Measurements from ENCODE around the gene TMEM245. TPM values are rescaled to one million over a fixed set of nuclear protein-coding genes. Genes with fewer than 3 reads are reported as not detected.
"Not testable (repeated sequence)": the region's sequence is repeated elsewhere in the genome, so short reads cannot be mapped to it uniquely, and the experiment has no call there.

The TMEM245 gene
- total RNA-seq, 1 experiment from 2014 or later: 54.0 TPM

DNA sequence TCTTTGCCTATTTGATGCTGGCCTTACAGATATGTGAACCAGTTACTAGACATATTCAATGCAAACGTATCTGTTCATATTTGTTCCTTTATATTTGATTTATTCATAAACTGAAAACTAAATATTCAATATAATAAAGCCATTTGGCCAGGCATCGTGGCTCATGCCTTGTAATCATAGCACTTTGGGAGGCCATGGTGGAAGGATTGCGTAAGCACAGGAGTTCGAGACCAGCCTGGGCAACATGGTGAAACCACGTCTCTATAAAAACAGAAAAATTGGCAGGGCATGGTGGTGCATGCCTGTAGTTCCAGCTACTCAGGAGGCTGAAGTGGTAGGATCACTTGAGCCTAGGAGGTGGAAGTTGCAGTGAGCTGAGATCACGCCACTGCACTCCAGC, 57.2 kb downstream of the TMEM245 start:
- no peak for ATAC-seq
- H3K4me1 ChIP-seq (ENCODE audit: control insufficient read depth, insufficient read depth, low read length): no peaks in the 10 kb centered on the region
- TF ChIP-seq POLR2AphosphoS5 (IDR thresholded peaks at IDR 0.05; ENCODE audit: low read depth, low read length): no peak
- TF ChIP-seq TCF7L2 (IDR thresholded peaks at IDR 0.05; ENCODE audit: low read depth, low read length): no peak
- TF ChIP-seq SIN3A (IDR thresholded peaks at IDR 0.05; ENCODE audit: borderline replicate concordance, insufficient read depth, low read depth, low read length): no peak
- TF ChIP-seq, protein P1, sequence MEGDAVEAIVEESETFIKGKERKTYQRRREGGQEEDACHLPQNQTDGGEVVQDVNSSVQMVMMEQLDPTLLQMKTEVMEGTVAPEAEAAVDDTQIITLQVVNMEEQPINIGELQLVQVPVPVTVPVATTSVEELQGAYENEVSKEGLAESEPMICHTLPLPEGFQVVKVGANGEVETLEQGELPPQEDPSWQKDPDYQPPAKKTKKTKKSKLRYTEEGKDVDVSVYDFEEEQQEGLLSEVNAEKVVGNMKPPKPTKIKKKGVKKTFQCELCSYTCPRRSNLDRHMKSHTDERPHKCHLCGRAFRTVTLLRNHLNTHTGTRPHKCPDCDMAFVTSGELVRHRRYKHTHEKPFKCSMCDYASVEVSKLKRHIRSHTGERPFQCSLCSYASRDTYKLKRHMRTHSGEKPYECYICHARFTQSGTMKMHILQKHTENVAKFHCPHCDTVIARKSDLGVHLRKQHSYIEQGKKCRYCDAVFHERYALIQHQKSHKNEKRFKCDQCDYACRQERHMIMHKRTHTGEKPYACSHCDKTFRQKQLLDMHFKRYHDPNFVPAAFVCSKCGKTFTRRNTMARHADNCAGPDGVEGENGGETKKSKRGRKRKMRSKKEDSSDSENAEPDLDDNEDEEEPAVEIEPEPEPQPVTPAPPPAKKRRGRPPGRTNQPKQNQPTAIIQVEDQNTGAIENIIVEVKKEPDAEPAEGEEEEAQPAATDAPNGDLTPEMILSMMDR (IDR thresholded peaks at IDR 0.05): no peak
- TF ChIP-seq, protein P2, sequence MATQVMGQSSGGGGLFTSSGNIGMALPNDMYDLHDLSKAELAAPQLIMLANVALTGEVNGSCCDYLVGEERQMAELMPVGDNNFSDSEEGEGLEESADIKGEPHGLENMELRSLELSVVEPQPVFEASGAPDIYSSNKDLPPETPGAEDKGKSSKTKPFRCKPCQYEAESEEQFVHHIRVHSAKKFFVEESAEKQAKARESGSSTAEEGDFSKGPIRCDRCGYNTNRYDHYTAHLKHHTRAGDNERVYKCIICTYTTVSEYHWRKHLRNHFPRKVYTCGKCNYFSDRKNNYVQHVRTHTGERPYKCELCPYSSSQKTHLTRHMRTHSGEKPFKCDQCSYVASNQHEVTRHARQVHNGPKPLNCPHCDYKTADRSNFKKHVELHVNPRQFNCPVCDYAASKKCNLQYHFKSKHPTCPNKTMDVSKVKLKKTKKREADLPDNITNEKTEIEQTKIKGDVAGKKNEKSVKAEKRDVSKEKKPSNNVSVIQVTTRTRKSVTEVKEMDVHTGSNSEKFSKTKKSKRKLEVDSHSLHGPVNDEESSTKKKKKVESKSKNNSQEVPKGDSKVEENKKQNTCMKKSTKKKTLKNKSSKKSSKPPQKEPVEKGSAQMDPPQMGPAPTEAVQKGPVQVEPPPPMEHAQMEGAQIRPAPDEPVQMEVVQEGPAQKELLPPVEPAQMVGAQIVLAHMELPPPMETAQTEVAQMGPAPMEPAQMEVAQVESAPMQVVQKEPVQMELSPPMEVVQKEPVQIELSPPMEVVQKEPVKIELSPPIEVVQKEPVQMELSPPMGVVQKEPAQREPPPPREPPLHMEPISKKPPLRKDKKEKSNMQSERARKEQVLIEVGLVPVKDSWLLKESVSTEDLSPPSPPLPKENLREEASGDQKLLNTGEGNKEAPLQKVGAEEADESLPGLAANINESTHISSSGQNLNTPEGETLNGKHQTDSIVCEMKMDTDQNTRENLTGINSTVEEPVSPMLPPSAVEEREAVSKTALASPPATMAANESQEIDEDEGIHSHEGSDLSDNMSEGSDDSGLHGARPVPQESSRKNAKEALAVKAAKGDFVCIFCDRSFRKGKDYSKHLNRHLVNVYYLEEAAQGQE (IDR thresholded peaks at IDR 0.05; ENCODE audit: insufficient read depth in 1 of 2, low read depth in 2 of 2, low read length in 1 of 2): no peak
- H3K4me3 ChIP-seq (ENCODE audit: low read depth in 2 of 2, low read length in 2 of 2): no peak overlapping the region
- no peak for DNase-seq (ENCODE audit: low read depth, low spot score)
- intact Hi-C loops (cut with micrococcal nuclease; ENCODE audit: unreplicated experiment): loop anchor here (10.0 kb wide), 1 partner anchor 98 kb away; no protein-coding TSS in a partner anchor
- H3K27me3 ChIP-seq (ENCODE audit: control insufficient read depth, insufficient read depth, low read length): no peaks in the 10 kb centered on the region
- H3K27ac ChIP-seq (ENCODE audit: low read length): no peak overlapping the region
- POLR2A ChIA-PET: interaction anchor here (0.7 kb wide), 1 partner anchor 36 kb away, joined by 5 read pairs; no protein-coding TSS in a partner anchor
- CTCF ChIA-PET: no interaction called here
- H3K9me3 ChIP-seq (ENCODE audit: control insufficient read depth, insufficient read depth, low read depth, low read length): no peaks in the 10 kb centered on the region
- in situ Hi-C loops (cut with HindIII; ENCODE audit: low pct_unique_long_range_greater_than_20kb, low sequenced_read_pairs): no loop called here
- H3K36me3 ChIP-seq (ENCODE audit: control insufficient read depth, insufficient read depth, low read length): peaks cover 7% of the 10 kb centered on the region
- BruUV-seq (replicated peaks): no TSS peak

DNA sequence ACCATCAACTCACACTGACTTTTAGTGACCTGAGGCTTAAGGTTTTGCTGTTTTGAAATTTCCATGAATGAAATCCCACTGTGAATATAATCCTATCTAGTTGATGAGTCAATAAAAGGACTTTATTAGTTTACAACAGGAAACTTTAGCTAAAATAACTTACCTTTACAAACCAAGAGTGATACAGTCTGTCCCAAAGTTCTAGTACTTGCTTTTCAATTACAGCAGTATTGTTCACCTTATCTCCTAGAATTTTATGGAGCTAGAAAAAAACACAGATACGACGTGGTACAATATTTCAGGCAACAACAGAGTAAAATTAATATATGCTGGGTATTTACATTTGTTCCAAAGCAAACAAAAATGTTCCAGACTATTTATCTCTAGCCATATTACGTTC, 59.6 kb downstream of the TMEM245 start:
- BruUV-seq (replicated peaks): no TSS peak
- ChIA-PET CTCF (no interaction called here), POLR2A (no interaction called here)
- intact Hi-C loops (cut with micrococcal nuclease; ENCODE audit: unreplicated experiment) (loop anchor here (10.0 kb wide), 1 partner anchor 95 kb away; no protein-coding TSS in a partner anchor), in situ Hi-C loops (cut with HindIII; ENCODE audit: low pct_unique_long_range_greater_than_20kb, low sequenced_read_pairs) (no loop called here)
- no peaks in the 10 kb centered on the region for H3K9me3 ChIP-seq (ENCODE audit: control insufficient read depth, insufficient read depth, low read depth, low read length)
- H3K36me3 ChIP-seq (ENCODE audit: control insufficient read depth, insufficient read depth, low read length): peaks cover 12% of the 10 kb centered on the region
- no peaks in the 10 kb centered on the region for H3K27me3 ChIP-seq (ENCODE audit: control insufficient read depth, insufficient read depth, low read length)
- ATAC-seq (no peak), DNase-seq (ENCODE audit: low read depth, low spot score) (no peak)
- TF ChIP-seq, protein P2 (IDR thresholded peaks at IDR 0.05; ENCODE audit: insufficient read depth in 1 of 2, low read depth in 2 of 2, low read length in 1 of 2): no peak
- TF ChIP-seq TCF7L2 (IDR thresholded peaks at IDR 0.05; ENCODE audit: low read depth, low read length): no peak
- TF ChIP-seq, protein P1 (IDR thresholded peaks at IDR 0.05): no peak
- TF ChIP-seq POLR2AphosphoS5 (IDR thresholded peaks at IDR 0.05; ENCODE audit: low read depth, low read length): no peak
- H3K4me3 ChIP-seq (ENCODE audit: low read depth in 2 of 2, low read length in 2 of 2): no peak overlapping the region
- no peak overlapping the region for H3K27ac ChIP-seq (ENCODE audit: low read length)
- H3K4me1 ChIP-seq (ENCODE audit: control insufficient read depth, insufficient read depth, low read length): no peaks in the 10 kb centered on the region

DNA sequence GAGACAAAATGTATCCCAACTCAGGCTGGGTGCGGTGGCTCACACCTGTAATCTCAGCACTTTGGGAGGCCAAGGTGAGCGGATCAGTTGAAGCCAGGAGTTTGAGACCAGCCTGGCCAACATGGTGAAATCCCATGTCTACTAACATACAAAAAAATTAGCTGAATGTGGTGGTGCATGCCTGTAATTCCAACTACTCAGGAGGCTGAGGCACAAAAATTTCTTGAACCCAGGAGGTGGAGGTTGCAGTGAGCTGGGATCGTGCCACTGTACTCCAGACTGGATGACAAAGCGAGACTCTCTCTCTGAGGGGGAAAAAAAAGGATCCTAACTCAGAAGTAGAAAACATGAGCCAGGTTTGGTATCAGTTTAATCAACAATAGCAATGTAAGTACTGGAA, 66.6 kb downstream of the TMEM245 start:
- H3K9me3 ChIP-seq (ENCODE audit: control insufficient read depth, insufficient read depth, low read depth, low read length); CTCF ChIA-PET; in situ Hi-C loops (cut with HindIII; ENCODE audit: low pct_unique_long_range_greater_than_20kb, low sequenced_read_pairs); H3K27ac ChIP-seq (ENCODE audit: low read length); BruUV-seq (replicated peaks); H3K4me1 ChIP-seq (ENCODE audit: control insufficient read depth, insufficient read depth, low read length); H3K27me3 ChIP-seq (ENCODE audit: control insufficient read depth, insufficient read depth, low read length); intact Hi-C loops (cut with micrococcal nuclease; ENCODE audit: unreplicated experiment); ATAC-seq; DNase-seq (ENCODE audit: low read depth, low spot score); POLR2A ChIA-PET; H3K4me3 ChIP-seq (ENCODE audit: low read depth in 2 of 2, low read length in 2 of 2): not testable (repeated sequence)
- peaks cover 23% of the 10 kb centered on the region for H3K36me3 ChIP-seq (ENCODE audit: control insufficient read depth, insufficient read depth, low read length)

All from Panc1 (cell line).